Caco-2 (cell line): ENCODE measurements around the gene TBX5. TPM values are rescaled to one million over a fixed set of nuclear protein-coding genes. Genes with fewer than 3 reads are reported as not detected.

Source experiments
- BruUV-seq: library from RNA; stranded (reverse); fragments of 400-500 nt; replicated peaks from 2 replicates; lab custom pipeline; 2021; lab: Mats Ljungman, UMichigan
- CTCF ChIA-PET: fragments of 300-600 bp; sonication (Branson Sonifier 250); formaldehyde crosslinking; loops from one replicate; lab custom pipeline; 2022; ENCODE audit warnings: antibody characterized with exemption; lab: Charles Lee
- POLR2A ChIA-PET: fragments of 300-600 bp; sonication (Branson Sonifier 250); formaldehyde crosslinking; loops from one replicate; lab custom pipeline; 2022; ENCODE audit warnings: antibody characterized with exemption; lab: Charles Lee
- DNase-seq, 2 experiments: peaks; one replicate each; pipeline versions ENCODE4 v3.0.0 to v3.0.0-alpha.2; 2020 to 2022
- H3K27me3 ChIP-seq: replicated peaks from 2 replicates; pipeline ENCODE4 v1.6.0; 2011; ENCODE audit warnings: low read length; ENCODE audit not compliant: control insufficient read depth, insufficient read depth
- H3K36me3 ChIP-seq: 2 replicates; pipeline ENCODE4 v1.5.1; 2011; ENCODE audit warnings: low read length; ENCODE audit not compliant: control insufficient read depth, insufficient read depth
- H3K4me1 ChIP-seq: fragments of 250-450 bp; sonication (Bioruptor Pico); 2 replicates; pipeline ENCODE4 v1.5.1; 2020; ENCODE audit warnings: mild to moderate bottlenecking
- H3K4me3 ChIP-seq: 2 replicates; pipeline ENCODE4 v1.5.1; 2011; ENCODE audit warnings: low read depth, mild to moderate bottlenecking, control low read depth, low read length
- H3K9me3 ChIP-seq: fragments of 250-450 bp; sonication (Bioruptor Pico); 2 replicates; pipeline ENCODE4 v1.5.1; 2020; ENCODE audit warnings: mild to moderate bottlenecking, moderate library complexity
- H3K27ac Mint-ChIP-seq: one replicate; pipeline ENCODE4 v1.8.0; 2022; ENCODE audit warnings: mixed read lengths; ENCODE audit not compliant: unreplicated experiment
- H3K27me3 Mint-ChIP-seq: one replicate; pipeline ENCODE4 v1.8.0; 2022; ENCODE audit warnings: mixed read lengths; ENCODE audit not compliant: insufficient read depth, unreplicated experiment
- H3K36me3 Mint-ChIP-seq: one replicate; pipeline ENCODE4 v1.8.0; 2022; ENCODE audit warnings: mild to moderate bottlenecking, mixed read lengths; ENCODE audit not compliant: insufficient read depth, unreplicated experiment
- H3K4me1 Mint-ChIP-seq: one replicate; pipeline ENCODE4 v1.8.0; 2022; ENCODE audit warnings: low read depth, mixed read lengths; ENCODE audit not compliant: unreplicated experiment
- H3K4me3 Mint-ChIP-seq: one replicate; pipeline ENCODE4 v1.8.0; 2022; ENCODE audit warnings: mild to moderate bottlenecking, moderate library complexity, mixed read lengths; ENCODE audit not compliant: unreplicated experiment
- H3K9me3 Mint-ChIP-seq: one replicate; pipeline ENCODE4 v1.8.0; 2022; ENCODE audit warnings: mixed read lengths; ENCODE audit not compliant: unreplicated experiment
- intact Hi-C: fragments of 100-400 bp; cut with micrococcal nuclease; formaldehyde crosslinking; loops from one replicate; pipeline ENCODE4 v1.10.0; 2022; ENCODE audit not compliant: unreplicated experiment
- total RNA-seq: library from RNA; stranded (reverse); gene quantifications from 2 replicates; pipeline ENCODE4 v1.2.3, GENCODE V29; 2022
- TF ChIP-seq, protein P1 (sequence below), 2 experiments: fragments of 200-600 bp in 1 of 2; IDR thresholded peaks; 1 replicate in 1 of 2; 2 replicates in 1 of 2; pipeline versions ENCODE4 v1.5.1 to v1.8.0; 2011 to 2022; ENCODE audit warnings: antibody characterized with exemption in 1 of 2, control low read depth in 1 of 2, inconsistent platforms in 1 of 2, low read depth in 1 of 2, low read length in 1 of 2, mild to moderate bottlenecking in 1 of 2, moderate library complexity in 1 of 2; ENCODE audit not compliant: insufficient read depth in 1 of 2, severe bottlenecking in 1 of 2, unreplicated experiment in 1 of 2

TBX5 gene
- total RNA-seq, 1 experiment from 2014 or later: not detected

DNA sequence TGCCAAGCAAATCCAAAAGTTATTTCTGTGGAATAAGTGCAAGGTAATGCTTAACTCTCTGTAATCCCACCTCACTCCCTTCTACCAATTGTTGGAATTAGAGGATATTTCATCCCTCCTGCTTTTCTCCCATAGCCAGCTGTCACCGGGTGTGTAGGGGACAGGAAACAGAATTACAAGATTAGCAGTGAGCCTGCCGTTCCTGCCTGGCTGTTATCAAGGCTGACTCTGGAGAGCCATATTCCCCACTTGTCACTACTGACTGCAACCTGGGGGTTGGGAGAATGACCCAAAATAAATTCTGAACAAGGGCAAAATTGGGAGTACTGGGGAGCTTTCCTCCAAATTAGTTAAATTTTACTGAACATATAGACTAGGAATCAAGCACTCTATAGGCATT is 24.8 kb downstream of the TBX5 start:
- no peak overlapping the region for H3K27ac Mint-ChIP-seq
- Histone ChIP-seq H3K36me3 (no peaks in the 10 kb centered on the region), H3K27me3 (no peaks in the 10 kb centered on the region), H3K9me3 (no peaks in the 10 kb centered on the region), H3K4me3 (no peak overlapping the region), H3K4me1 (no peaks in the 10 kb centered on the region)
- intact Hi-C loops: no loop called here
- H3K9me3 Mint-ChIP-seq: no peaks in the 10 kb centered on the region
- H3K4me1 Mint-ChIP-seq: no peaks in the 10 kb centered on the region
- peaks cover 30% of the 10 kb centered on the region for H3K27me3 Mint-ChIP-seq
- H3K4me3 Mint-ChIP-seq: no peak overlapping the region
- no peak for DNase-seq
- TF ChIP-seq, protein P1, sequence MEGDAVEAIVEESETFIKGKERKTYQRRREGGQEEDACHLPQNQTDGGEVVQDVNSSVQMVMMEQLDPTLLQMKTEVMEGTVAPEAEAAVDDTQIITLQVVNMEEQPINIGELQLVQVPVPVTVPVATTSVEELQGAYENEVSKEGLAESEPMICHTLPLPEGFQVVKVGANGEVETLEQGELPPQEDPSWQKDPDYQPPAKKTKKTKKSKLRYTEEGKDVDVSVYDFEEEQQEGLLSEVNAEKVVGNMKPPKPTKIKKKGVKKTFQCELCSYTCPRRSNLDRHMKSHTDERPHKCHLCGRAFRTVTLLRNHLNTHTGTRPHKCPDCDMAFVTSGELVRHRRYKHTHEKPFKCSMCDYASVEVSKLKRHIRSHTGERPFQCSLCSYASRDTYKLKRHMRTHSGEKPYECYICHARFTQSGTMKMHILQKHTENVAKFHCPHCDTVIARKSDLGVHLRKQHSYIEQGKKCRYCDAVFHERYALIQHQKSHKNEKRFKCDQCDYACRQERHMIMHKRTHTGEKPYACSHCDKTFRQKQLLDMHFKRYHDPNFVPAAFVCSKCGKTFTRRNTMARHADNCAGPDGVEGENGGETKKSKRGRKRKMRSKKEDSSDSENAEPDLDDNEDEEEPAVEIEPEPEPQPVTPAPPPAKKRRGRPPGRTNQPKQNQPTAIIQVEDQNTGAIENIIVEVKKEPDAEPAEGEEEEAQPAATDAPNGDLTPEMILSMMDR (IDR thresholded peaks at IDR 0.05; ENCODE audit: insufficient read depth in 1 of 2, low read depth in 1 of 2, low read length in 1 of 2, severe bottlenecking in 1 of 2, unreplicated experiment in 1 of 2): no peak
- ChIA-PET CTCF (no interaction called here), POLR2A (no interaction called here)
- no TSS peak for BruUV-seq
- no peaks in the 10 kb centered on the region for H3K36me3 Mint-ChIP-seq

- Mint-ChIP-seq H3K27ac (no peak overlapping the region), H3K36me3 (no peaks in the 10 kb centered on the region), H3K4me3 (no peak overlapping the region), H3K4me1 (no peaks in the 10 kb centered on the region), H3K9me3 (peaks cover 4% of the 10 kb centered on the region), H3K27me3 (peaks cover 12% of the 10 kb centered on the region)
- BruUV-seq: no TSS peak
- Histone ChIP-seq H3K27me3 (no peaks in the 10 kb centered on the region), H3K36me3 (no peaks in the 10 kb centered on the region), H3K4me3 (no peak overlapping the region), H3K9me3 (no peaks in the 10 kb centered on the region), H3K4me1 (no peaks in the 10 kb centered on the region)
- intact Hi-C loops: no loop called here
- DNase-seq: no peak
- CTCF ChIA-PET: interaction anchor here (0.7 kb wide), 1 partner anchor 205 kb away, joined by 6 read pairs; no protein-coding TSS in a partner anchor
- POLR2A ChIA-PET: no interaction called here
- TF ChIP-seq, protein P1 (IDR thresholded peaks at IDR 0.05; ENCODE audit: insufficient read depth in 1 of 2, low read depth in 1 of 2, low read length in 1 of 2, severe bottlenecking in 1 of 2, unreplicated experiment in 1 of 2): no peak
Measured at GRCh38 chr12:114371733-114372132, 34.2 kb downstream of the TBX5 start.

DNA sequence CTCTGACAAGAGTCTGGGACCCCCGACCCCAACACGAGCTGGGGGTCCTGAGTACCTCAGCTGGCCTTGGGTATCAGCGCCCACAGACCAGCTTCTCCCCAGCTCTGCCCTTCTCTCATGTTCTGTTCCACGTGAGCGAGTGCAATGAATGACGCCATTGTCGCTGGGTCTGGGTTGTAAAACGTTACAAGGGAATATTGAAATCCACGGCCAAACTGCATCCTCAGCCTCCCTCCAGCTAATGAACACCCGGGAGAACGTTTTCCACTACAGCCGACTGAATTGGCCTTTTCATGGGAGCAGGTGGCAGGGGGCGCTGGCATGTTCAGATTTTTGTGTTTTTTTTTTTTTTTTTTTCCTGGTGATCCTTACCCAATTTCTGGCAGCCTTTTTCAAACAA is 34.7 kb downstream of the TBX5 start:
- Mint-ChIP-seq H3K9me3 (peaks cover 7% of the 10 kb centered on the region), H3K36me3 (no peaks in the 10 kb centered on the region), H3K4me1 (no peaks in the 10 kb centered on the region), H3K27ac (no peak overlapping the region), H3K27me3 (peaks cover 11% of the 10 kb centered on the region), H3K4me3 (no peak overlapping the region)
- no TSS peak for BruUV-seq
- no peaks in the 10 kb centered on the region for H3K27me3 ChIP-seq
- intact Hi-C loops: no loop called here
- no peak overlapping the region for H3K4me3 ChIP-seq
- TF ChIP-seq, protein P1 (IDR thresholded peaks at IDR 0.05; ENCODE audit: insufficient read depth in 1 of 2, low read depth in 1 of 2, low read length in 1 of 2, severe bottlenecking in 1 of 2, unreplicated experiment in 1 of 2): no peak
- no peaks in the 10 kb centered on the region for H3K9me3 ChIP-seq
- ChIA-PET POLR2A (no interaction called here), CTCF (interaction anchor here (0.7 kb wide), 1 partner anchor 205 kb away, joined by 6 read pairs; no protein-coding TSS in a partner anchor)
- no peak for DNase-seq
- no peaks in the 10 kb centered on the region for H3K36me3 ChIP-seq
- H3K4me1 ChIP-seq: no peaks in the 10 kb centered on the region
